HCT116 (cell line): ENCODE results near the gene WASF2. TPM values are rescaled to one million over a fixed set of nuclear protein-coding genes. Genes with fewer than 3 reads are reported as not detected.

ENCODE experiments used
- ATAC-seq: fragments of 200-7000 bp; cut with Tn5 transposase; 2 replicates; pipeline ENCODE4 v1.9.1; 2020; ENCODE audit warnings: mild to moderate bottlenecking, moderate library complexity
- BruUV-seq: library from RNA; stranded (reverse); fragments of 400-500 nt; replicated peaks from 2 replicates; lab custom pipeline; 2021; lab: Mats Ljungman, UMichigan
- CTCF ChIA-PET: fragments of 300-600 bp; sonication (Branson Sonifier 250); formaldehyde crosslinking; loops from one replicate; lab custom pipeline; 2021; ENCODE audit warnings: antibody characterized with exemption; lab: Charles Lee
- POLR2A ChIA-PET: fragments of 300-600, 350-600 bp; sonication (Branson Sonifier 250); formaldehyde crosslinking; loops from one replicate; lab custom pipeline; 2021; ENCODE audit warnings: antibody characterized with exemption; lab: Charles Lee
- RAD21 ChIA-PET, 2 experiments: fragments of 300-600 bp; sonication (Branson Sonifier 250); formaldehyde crosslinking; loops; one replicate each; lab custom pipeline; 2023; ENCODE audit warnings: low total read pairs in 2 of 2; ENCODE audit not compliant: uncharacterized antibody in 2 of 2, unreplicated experiment in 2 of 2, low non-redundant PET in 1 of 2; lab: Charles Lee
- DNase-seq: peaks from one replicate; pipeline ENCODE4 v3.0.0-alpha.2; 2010; ENCODE audit warnings: low read depth, low spot score
- H2AFZ ChIP-seq: fragments of 200-600 bp; shearing (Covaris generic), sonication (generic); 2 replicates; pipeline ENCODE4 v1.6.1; 2017; ENCODE audit warnings: low read depth, mixed run types, mixed read lengths, antibody characterized with exemption, low read length; ENCODE audit not compliant: poor library complexity, severe bottlenecking
- H3K27ac ChIP-seq: 2 replicates; pipeline ENCODE4 v1.5.1; 2012; ENCODE audit warnings: low read depth, low read length
- H3K27me3 ChIP-seq: fragments of 200-600 bp; sonication (generic); 2 replicates; pipeline ENCODE4 v1.6.1; 2016; ENCODE audit warnings: mixed run types, low read length, mixed read lengths; ENCODE audit not compliant: insufficient read depth
- H3K36me3 ChIP-seq, 2 experiments: fragments of 200-500 bp in 1 of 2; fragments of 200-600 bp in 1 of 2; sonication (Bioruptor generic) in 1 of 2; sonication (generic) in 1 of 2; 2 replicates each; pipeline versions ENCODE4 v1.5.1 to v1.6.1; 2014 to 2016; ENCODE audit warnings: low read length in 2 of 2, inconsistent platforms in 1 of 2, mixed read lengths in 1 of 2, mixed run types in 1 of 2; ENCODE audit not compliant: insufficient read depth in 2 of 2, control insufficient read depth in 1 of 2
- H3K4me1 ChIP-seq, 2 experiments: fragments of 200-600 bp in 1 of 2; sonication (generic) in 1 of 2; 2 replicates each; pipeline versions ENCODE4 v1.5.1 to v1.6.1; 2012 to 2017; ENCODE audit warnings: low read length in 2 of 2, inconsistent platforms in 1 of 2, mild to moderate bottlenecking in 1 of 2, mixed read lengths in 1 of 2, mixed run types in 1 of 2, moderate library complexity in 1 of 2; ENCODE audit not compliant: insufficient read depth in 2 of 2, control insufficient read depth in 1 of 2
- H3K4me2 ChIP-seq: fragments of 200-600 bp; sonication (generic); 2 replicates; pipeline ENCODE4 v1.6.1; 2017; ENCODE audit warnings: mixed run types, low read length, mixed read lengths
- H3K4me3 ChIP-seq, 2 experiments: fragments of 200-600 bp in 1 of 2; sonication (generic) in 1 of 2; replicated peaks in 1 of 2; 2 replicates each; pipeline ENCODE4 v1.5.1; 2011 to 2016; ENCODE audit warnings: low read length in 2 of 2, control low read depth in 1 of 2, low read depth in 1 of 2, mild to moderate bottlenecking in 1 of 2, mixed read lengths in 1 of 2, mixed run types in 1 of 2
- H3K79me2 ChIP-seq: fragments of 200-600 bp; sonication (generic); 2 replicates; pipeline ENCODE4 v1.6.1; 2017; ENCODE audit warnings: mild to moderate bottlenecking, mixed run types, low read length, moderate library complexity, mixed read lengths; ENCODE audit not compliant: insufficient read depth
- H3K9ac ChIP-seq: fragments of 200-600 bp; sonication (generic); 2 replicates; pipeline ENCODE4 v1.6.1; 2016; ENCODE audit warnings: low read length, mixed read lengths
- H3K9me2 ChIP-seq: fragments of 200-600 bp; sonication (generic), shearing (Covaris generic); 2 replicates; pipeline ENCODE4 v1.6.1; 2017; ENCODE audit warnings: mixed run types, mild to moderate bottlenecking, moderate library complexity; ENCODE audit not compliant: insufficient read depth
- H3K9me3 ChIP-seq, 2 experiments: fragments of 200-500 bp in 1 of 2; fragments of 200-600 bp in 1 of 2; sonication (Bioruptor generic) in 1 of 2; sonication (generic) in 1 of 2; 2 replicates each; pipeline ENCODE4 v1.6.1; 2014 to 2017; ENCODE audit warnings: low read length in 2 of 2, mixed read lengths in 2 of 2, inconsistent platforms in 1 of 2, low read depth in 1 of 2, mild to moderate bottlenecking in 1 of 2, mixed run types in 1 of 2, moderate library complexity in 1 of 2; ENCODE audit not compliant: control insufficient read depth in 1 of 2, insufficient read depth in 1 of 2
- H4K20me1 ChIP-seq: fragments of 200-600 bp; sonication (generic), shearing (Covaris generic); 2 replicates; pipeline ENCODE4 v1.6.1; 2017; ENCODE audit warnings: mixed run types, mild to moderate bottlenecking, moderate library complexity; ENCODE audit not compliant: insufficient read depth
- ATF3 ChIP-seq: IDR thresholded peaks from 2 replicates; pipeline ENCODE4 v1.6.1; 2012
- CBX3 ChIP-seq: IDR thresholded peaks from 2 replicates; pipeline ENCODE4 v1.6.1; 2012; ENCODE audit warnings: low read depth
- CTCF ChIP-seq, 3 experiments: fragments of 200-600 bp in 1 of 3; sonication (generic) in 1 of 3; IDR thresholded peaks in 2 of 3; conservative IDR thresholded peaks in 1 of 3; 2 replicates each; pipeline ENCODE4 v1.5.1; 2012 to 2017; ENCODE audit warnings: low read depth in 2 of 3, low read length in 2 of 3, antibody characterized with exemption in 1 of 3, borderline replicate concordance in 1 of 3, control low read depth in 1 of 3, mild to moderate bottlenecking in 1 of 3, mixed read lengths in 1 of 3, mixed run types in 1 of 3, moderate library complexity in 1 of 3; ENCODE audit not compliant: insufficient read depth in 1 of 3
- EGR1 ChIP-seq: IDR thresholded peaks from 2 replicates; pipeline ENCODE4 v1.6.1; 2012; ENCODE audit warnings: low read depth
- ELF1 ChIP-seq: IDR thresholded peaks from 2 replicates; pipeline ENCODE4 v1.6.1; 2012; ENCODE audit warnings: low read depth, borderline replicate concordance
- EZH2 ChIP-seq: fragments of 200-600 bp; sonication (generic); IDR thresholded peaks from 2 replicates; pipeline ENCODE4 v1.6.1; 2017; ENCODE audit warnings: antibody characterized with exemption, mixed run types
- EZH2phosphoT487 ChIP-seq: fragments of 200-600 bp; IDR thresholded peaks from 2 replicates; pipeline ENCODE4 v1.6.1; 2018; ENCODE audit warnings: antibody characterized with exemption, borderline replicate concordance
- FOSL1 ChIP-seq: IDR thresholded peaks from 2 replicates; pipeline ENCODE4 v1.6.1; 2012; ENCODE audit warnings: low read depth
- JUND ChIP-seq: IDR thresholded peaks from 2 replicates; pipeline ENCODE4 v1.6.1; 2012
- MAX ChIP-seq: IDR thresholded peaks from 2 replicates; pipeline ENCODE4 v1.6.1; 2012
- POLR2A ChIP-seq: IDR thresholded peaks from 2 replicates; pipeline ENCODE4 v1.7.0; 2011; ENCODE audit warnings: borderline replicate concordance; ENCODE audit not compliant: insufficient read depth, insufficient read length; ENCODE audit errors: extremely low read depth
- RAD21 ChIP-seq: IDR thresholded peaks from 2 replicates; pipeline ENCODE4 v1.6.1; 2012; ENCODE audit warnings: low read depth, mild to moderate bottlenecking
- SIN3A ChIP-seq: IDR thresholded peaks from 2 replicates; pipeline ENCODE4 v1.6.1; 2012; ENCODE audit warnings: low read depth
- SRF ChIP-seq: IDR thresholded peaks from 2 replicates; pipeline ENCODE4 v1.6.1; 2012; ENCODE audit warnings: low read depth
- TCF7L2 ChIP-seq: IDR thresholded peaks from 2 replicates; pipeline ENCODE4 v1.7.0; 2011; ENCODE audit warnings: borderline replicate concordance, inconsistent platforms; ENCODE audit not compliant: insufficient read depth, insufficient read length; ENCODE audit errors: extremely low read depth
- YY1 ChIP-seq: IDR thresholded peaks from 2 replicates; pipeline ENCODE4 v1.6.1; 2011; ENCODE audit warnings: low read length, low read depth, moderate library complexity, mild to moderate bottlenecking; ENCODE audit not compliant: insufficient replicate concordance; ENCODE audit errors: extremely low read depth
- ZBTB33 ChIP-seq: IDR thresholded peaks from 2 replicates; pipeline ENCODE4 v1.6.1; 2011; ENCODE audit warnings: mild to moderate bottlenecking, low read length, moderate library complexity; ENCODE audit not compliant: insufficient replicate concordance; ENCODE audit errors: extremely low read depth
- ZFX ChIP-seq: fragments of 450-650 bp; IDR thresholded peaks from 2 replicates; pipeline ENCODE4 v1.6.1; 2017
- ZNF274 ChIP-seq: fragments of 200-500 bp; sonication (Bioruptor generic); IDR thresholded peaks from 2 replicates; pipeline ENCODE4 v1.6.1; 2014; ENCODE audit warnings: mild to moderate bottlenecking, low read depth, low read length, inconsistent platforms
- intact Hi-C: fragments of 100-400 bp; cut with micrococcal nuclease; formaldehyde crosslinking; loops from 2 replicates; pipeline ENCODE4 v1.10.0; 2022
- total RNA-seq: library from RNA; stranded (reverse); gene quantifications from one replicate; pipeline ENCODE4 v1.2.1, GENCODE V29; 2021; ENCODE audit not compliant: unreplicated experiment

The WASF2 gene
- total RNA-seq, 1 experiment from 2014 or later = 111 TPM

- H2AFZ ChIP-seq = no peak overlapping the region
- H3K9ac ChIP-seq = no peak overlapping the region
- H3K9me3 ChIP-seq = no peaks in the 10 kb centered on the region
- ATAC-seq (no peak), DNase-seq (no peak)
- intact Hi-C loops = no loop called here
- POLR2A ChIA-PET = no interaction called here
- BruUV-seq = no TSS peak
- H3K27ac ChIP-seq = no peak overlapping the region
- H3K79me2 ChIP-seq = no peaks in the 10 kb centered on the region
- no peaks in the 10 kb centered on the region for H3K9me2 ChIP-seq
- peaks cover 0 to 21% of the 10 kb centered on the region in 2 experiments; a peak in 3 of 4 replicates for H3K4me1 ChIP-seq
- H3K4me2 ChIP-seq = no peak overlapping the region
- H3K27me3 ChIP-seq = no peaks in the 10 kb centered on the region
- no peaks in the 10 kb centered on the region for H3K36me3 ChIP-seq
- no peaks in the 10 kb centered on the region for H4K20me1 ChIP-seq
- CTCF ChIA-PET = no interaction called here
- no peak overlapping the region for H3K4me3 ChIP-seq
- RAD21 ChIA-PET = no interaction called here
- TF ChIP-seq JUND (no peak), EZH2 (no peak), MAX (no peak), ZBTB33 (no peak), CTCF (IDR thresholded peaks at IDR 0.05 in 2 of 3, conservative IDR thresholded peaks at IDR 0.05 in 1 of 3; ENCODE audit: borderline replicate concordance in 1 of 3, insufficient read depth in 1 of 3, low read depth in 2 of 3, low read length in 2 of 3) (no peak), EZH2phosphoT487 (no peak), CBX3 (no peak), SRF (no peak), POLR2A (no peak), ELF1 (no peak), YY1 (no peak), ATF3 (no peak), RAD21 (no peak), ZFX (no peak), FOSL1 (no peak), ZNF274 (no peak), SIN3A (no peak), TCF7L2 (no peak), EGR1 (no peak)
These were observed 19.4 kb upstream of the WASF2 start for GRCh38 chr1:27509127-27510080.
